ENCODE data around the gene HES4.
"Not testable (repeated sequence)": the region's sequence is repeated elsewhere in the genome, so short reads cannot be mapped to it uniquely, and the experiment has no call there.

HES4 gene

GRCh38 chr1:996851-997712 lies 2.8 kb downstream of the HES4 start:
- no peak for DNase-seq

DNA sequence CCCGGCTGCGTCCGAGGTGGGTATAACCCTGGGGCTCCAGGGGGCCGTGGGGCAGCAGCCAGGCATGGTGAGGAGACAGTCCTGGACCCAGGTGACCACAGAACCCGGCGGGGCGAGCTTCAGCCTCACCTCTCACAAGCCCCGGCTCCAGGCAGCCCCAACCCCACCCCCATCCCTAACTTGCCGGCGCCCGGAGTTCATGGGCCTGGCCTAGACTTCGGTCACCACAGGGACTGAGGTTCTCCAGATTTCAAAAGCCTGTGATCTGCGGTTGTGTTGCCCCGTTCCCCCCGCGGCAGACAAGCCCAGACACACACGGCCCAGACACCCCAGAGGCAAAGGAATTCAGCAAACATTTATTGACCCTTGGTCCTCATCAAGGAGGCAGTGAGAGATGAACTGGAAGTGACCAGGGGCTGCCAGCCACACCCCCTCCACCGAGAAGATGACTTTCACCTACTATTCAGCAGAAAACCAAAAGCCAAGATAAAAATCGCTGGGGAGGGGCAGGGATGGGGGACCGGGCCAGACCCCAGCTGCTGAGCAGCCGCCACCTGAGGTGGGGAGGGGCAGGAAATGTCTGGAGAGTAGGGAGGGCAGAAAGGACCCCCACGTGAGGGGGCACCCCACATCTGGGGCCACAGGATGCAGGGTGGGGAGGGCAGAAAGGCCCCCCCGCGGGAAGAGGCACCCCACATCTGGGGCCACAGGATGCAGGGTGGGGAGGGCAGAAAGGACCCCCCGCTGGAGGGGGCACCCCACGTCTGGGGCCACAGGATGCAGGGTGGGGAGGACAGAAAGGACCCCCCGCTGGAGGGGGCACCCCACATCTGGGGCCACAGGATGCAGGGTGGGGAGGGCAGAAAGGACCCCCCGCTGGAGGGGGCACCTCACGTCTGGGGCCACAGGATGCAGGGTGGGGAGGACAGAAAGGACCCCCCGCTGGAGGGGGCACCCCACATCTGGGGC lies 3.9 kb downstream of the HES4 start:
- no peak for DNase-seq

- DNase-seq: not testable (repeated sequence)
These were observed 5.4 kb downstream of the HES4 start for GRCh38 chr1:994546-994945.

DNA sequence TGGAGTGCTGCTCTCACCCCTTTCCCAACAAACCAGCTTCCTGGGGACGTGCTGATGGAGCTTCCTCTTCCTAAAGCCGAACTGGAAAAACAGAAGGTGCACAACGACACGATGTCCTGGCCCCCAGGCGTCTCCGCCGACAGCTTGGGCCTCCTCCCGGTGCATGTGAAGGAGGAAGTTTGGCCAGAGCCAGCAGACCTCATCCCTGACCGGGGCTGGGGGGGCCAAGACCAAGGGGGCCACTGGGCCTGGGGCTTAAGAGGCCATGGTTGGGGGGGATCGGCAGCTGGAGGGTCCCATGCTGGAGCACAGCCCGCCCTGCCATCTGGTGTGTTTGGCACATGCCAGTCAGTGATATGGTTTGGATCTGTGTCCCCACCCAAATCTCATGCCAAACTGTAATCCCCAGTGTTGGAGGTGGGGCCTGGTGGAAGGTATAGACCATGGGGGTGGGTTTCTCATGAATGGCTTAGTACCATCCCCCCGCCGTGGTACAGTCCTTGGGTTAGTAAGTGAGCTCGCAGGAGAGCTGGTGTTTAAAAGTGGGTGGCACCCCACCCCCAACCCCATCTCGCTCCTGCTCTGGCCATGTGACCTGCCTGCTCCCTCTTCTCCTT lies 6.4 kb downstream of the HES4 start:
- no peak for DNase-seq

- no peak for DNase-seq
These were observed 7.5 kb downstream of the HES4 start for GRCh38 chr1:992362-992761.

- no peak for DNase-seq
These were observed 8.0 kb downstream of the HES4 start for GRCh38 chr1:991895-992294.

- not testable (repeated sequence) for DNase-seq
These were observed 8.6 kb downstream of the HES4 start for GRCh38 chr1:991275-991674.

GRCh38 chr1:988061-988460 lies 11.8 kb downstream of the HES4 start:
- not testable (repeated sequence) for DNase-seq

GRCh38 chr1:985126-985525 lies 14.8 kb downstream of the HES4 start:
- DNase-seq: no peak

DNA sequence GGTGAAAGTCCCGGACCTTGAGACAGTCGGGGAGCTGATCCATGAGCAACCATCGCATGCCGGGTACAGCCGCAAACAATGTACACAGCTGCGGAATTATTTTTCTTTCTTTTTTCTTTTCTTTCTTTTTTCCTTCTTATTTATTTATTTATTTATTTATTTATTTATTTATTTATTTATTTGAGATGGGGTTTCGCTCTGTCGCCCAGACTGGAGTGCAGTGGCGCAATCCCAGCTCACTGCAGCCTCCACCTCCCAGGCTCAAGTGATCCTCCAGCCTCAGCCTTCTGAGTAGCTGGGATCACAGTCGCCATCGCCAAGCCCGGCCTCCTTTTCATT lies 15.5 kb downstream of the HES4 start:
- DNase-seq: no peak

- peak; percentile 68 for DNase-seq
These were observed 16.0 kb downstream of the HES4 start for GRCh38 chr1:983798-984475.

DNA sequence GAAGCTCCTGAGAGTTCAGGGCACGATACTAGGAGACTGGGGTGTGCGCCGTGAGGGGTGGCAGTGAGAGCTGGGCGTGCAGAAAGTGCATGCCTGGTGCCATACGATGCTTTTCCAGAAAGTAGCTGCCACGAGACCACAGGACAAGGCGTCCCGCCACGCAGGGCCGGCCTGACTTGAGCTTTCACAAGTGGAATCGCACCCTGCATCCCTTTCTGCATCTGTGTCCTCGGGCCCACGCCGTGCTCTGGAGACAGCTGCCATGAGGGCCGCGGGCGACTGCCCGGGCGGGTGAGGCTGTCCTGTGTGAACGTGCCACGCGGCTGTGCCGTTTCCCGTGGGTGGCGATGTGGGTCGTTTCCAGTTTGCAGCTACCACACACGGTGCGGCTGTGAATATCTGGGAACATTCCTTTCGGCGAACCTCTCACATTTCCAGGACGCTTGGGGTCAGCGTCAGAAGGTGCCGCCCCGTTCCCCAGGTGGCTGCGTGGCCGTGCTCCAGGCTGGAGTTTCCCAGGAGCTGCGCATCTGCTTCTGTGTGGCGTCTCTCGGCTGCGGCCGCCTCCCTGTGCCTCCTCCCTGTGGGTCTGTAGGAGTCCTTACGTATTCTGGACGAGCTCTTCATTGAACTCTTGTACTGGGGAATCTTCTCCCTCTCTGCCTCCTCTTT lies 17.0 kb downstream of the HES4 start:
- no peak for DNase-seq

DNA sequence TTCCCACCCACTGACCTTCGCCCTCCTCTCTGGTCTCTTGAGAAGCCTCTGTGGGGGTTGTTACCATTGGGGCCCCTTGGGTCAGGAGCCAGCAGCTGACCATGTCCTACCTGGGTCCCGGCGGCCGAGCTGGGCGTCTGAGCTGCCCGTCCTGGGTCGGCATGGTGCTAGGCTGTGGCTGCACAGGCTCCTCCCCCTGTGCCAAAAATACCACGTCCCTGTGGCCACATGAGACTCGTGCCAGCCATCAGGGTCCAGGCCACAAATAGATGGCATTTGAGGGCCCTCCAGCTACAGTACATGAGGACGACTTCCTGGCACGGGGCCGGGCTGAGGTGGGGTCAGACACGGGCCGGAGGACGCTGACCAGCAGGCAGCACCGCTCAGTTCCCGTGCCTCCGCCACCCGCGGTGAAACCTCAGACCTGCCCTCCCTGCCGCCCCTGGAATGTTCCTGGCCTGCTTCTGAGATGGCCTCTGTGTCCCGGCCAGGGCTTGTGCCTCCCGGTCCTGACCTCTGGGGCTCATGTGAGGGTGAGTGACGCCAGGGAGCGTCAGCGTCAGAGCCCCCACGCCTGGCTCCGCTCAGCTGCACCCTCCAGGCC lies 17.8 kb downstream of the HES4 start, which contains the start of gene PERM1:
PERM1 (minus strand) TSS at position 139 of the 604 bp plus-strand sequence. CDS start 1,064 bp downstream, outside the sequence.
- no peak for DNase-seq

DNA sequence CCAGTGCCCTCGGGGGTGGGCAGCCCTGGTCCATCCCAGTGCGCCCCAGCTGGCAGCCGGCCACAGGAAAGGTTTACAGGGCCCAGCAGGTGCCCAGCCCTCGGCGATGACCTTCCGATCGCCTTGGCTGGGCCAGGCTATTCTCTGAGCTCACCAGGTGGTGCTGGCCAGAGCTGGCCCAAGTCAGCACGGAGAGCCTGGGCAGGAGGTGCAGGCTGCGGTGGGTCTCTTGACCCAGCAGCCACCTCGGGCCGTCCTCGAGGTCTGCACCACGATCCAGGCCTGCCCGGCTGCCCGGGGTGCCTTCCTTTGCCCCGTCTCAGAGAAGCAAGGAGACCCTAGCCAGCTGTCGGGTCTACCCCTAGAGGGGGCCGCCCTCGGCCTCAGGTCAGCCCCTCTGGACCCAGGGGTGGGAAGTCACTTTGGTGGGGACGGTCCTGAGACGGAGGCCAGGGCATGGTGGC lies 18.4 kb downstream of the HES4 start:
- DNase-seq: no peak

GRCh38 chr1:980602-981395 lies 19.1 kb downstream of the HES4 start:
- no peak for DNase-seq

DNA sequence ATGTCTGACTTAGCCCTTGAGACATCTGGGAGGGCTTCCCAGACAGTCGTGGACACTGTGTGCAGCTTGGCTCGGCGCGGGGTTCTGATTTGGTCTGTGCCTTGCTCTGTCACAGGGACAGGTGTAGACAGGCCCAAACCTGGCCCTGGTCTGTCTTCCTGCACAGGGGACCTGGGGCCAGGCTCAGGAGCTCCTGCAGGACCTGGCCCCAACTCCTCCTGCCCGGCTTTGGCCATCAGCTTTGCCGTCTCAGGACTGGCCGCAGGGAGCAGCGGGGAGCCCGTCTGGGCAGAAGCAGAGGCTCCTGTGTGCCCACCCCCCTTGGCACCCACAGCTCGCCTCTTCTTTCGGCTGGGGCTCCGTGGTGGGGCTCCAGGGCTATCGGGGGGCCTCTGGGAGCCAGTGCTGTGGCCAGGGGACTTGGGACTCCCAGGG lies 19.7 kb downstream of the HES4 start:
- DNase-seq: no peak

DNA sequence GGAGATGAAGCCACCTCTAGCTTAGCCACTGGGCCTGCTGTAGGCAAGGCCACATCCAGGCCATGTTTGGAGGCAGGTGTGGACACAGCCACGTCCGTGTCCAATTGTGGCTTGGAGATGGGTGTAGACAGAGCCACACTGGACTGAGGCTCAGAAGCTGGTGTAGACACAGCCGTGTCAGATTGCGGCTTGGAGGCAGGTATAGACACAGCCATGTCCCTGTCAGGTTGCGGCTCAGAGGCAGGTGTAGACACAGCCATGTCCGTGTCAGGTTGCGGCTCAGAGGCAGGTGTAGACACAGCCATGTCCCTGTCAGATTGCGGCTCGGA lies 20.2 kb downstream of the HES4 start:
- no peak for DNase-seq

- no peak for DNase-seq
These were observed 20.8 kb downstream of the HES4 start for GRCh38 chr1:978835-979743.

GRCh38 chr1:978069-978834 lies 21.6 kb downstream of the HES4 start:
- DNase-seq: no peak
